Activated naive CD4-positive, alpha-beta T cell treated with anti-CD3 and anti-CD28 coated beads for 36 hours (primary cell): Measurements from ENCODE around the gene VAPB. TPM values are rescaled to one million over a fixed set of nuclear protein-coding genes. Genes with fewer than 3 reads are reported as not detected.
"Not testable (repeated sequence)": the region's sequence is repeated elsewhere in the genome, so short reads cannot be mapped to it uniquely, and the experiment has no call there.

Source experiments
- CTCF ChIA-PET: fragments of 350-600 bp; sonication (Branson Sonifier 250); formaldehyde crosslinking; loops from one replicate; lab custom pipeline; 2021; ENCODE audit warnings: antibody characterized with exemption; lab: Charles Lee
- DNase-seq: peaks from one replicate; pipeline ENCODE4 v3.0.0-alpha.2; 2020
- H3K27ac Mint-ChIP-seq: one replicate; pipeline ENCODE4 v1.8.0; 2021; ENCODE audit warnings: mild to moderate bottlenecking, mixed read lengths
- H3K27me3 Mint-ChIP-seq: one replicate; pipeline ENCODE4 v1.8.0; 2021; ENCODE audit warnings: low read depth, mixed read lengths
- H3K36me3 Mint-ChIP-seq: one replicate; pipeline ENCODE4 v1.8.0; 2021; ENCODE audit warnings: low read depth, mixed read lengths
- H3K4me1 Mint-ChIP-seq: one replicate; pipeline ENCODE4 v1.8.0; 2021; ENCODE audit warnings: low read depth, mixed read lengths
- H3K4me3 Mint-ChIP-seq: one replicate; pipeline ENCODE4 v1.8.0; 2021; ENCODE audit warnings: mild to moderate bottlenecking, moderate library complexity, mixed read lengths
- H3K9me3 Mint-ChIP-seq: one replicate; pipeline ENCODE4 v1.8.0; 2021; ENCODE audit warnings: mixed read lengths
- intact Hi-C: fragments of 100-400 bp; cut with micrococcal nuclease; formaldehyde crosslinking; loops from one replicate; pipeline ENCODE4 v1.15.1; 2023
- total RNA-seq, 2 experiments: library from RNA; stranded (reverse); gene quantifications; one replicate each; pipeline ENCODE4 v1.2.3, GENCODE V29; 2021

Gene VAPB
- total RNA-seq, 2 experiments from 2014 or later, result 26.8 to 27.9 TPM

DNA sequence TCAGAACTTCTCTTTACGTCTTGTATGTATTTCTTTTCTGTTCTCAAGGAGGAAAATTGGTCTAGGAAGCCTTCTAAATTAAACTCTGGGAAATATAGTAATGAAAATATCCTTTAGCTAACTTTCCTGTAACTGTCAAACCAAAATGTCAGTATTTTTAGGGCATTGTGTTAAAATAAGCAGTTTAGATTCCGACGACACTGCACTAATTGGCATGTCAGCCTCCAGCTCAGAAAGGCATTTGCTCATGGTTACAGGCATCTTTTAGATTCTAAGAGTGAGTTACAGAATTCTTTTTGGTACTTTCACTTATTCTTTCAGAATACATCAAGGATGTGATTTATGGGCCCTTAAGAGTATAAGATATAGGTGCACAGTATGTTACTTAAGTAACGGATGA lies 26.1 kb upstream of the VAPB start:
- no peaks in the 10 kb centered on the region for H3K9me3 Mint-ChIP-seq
- H3K36me3 Mint-ChIP-seq, result peaks cover 14% of the 10 kb centered on the region
- intact Hi-C loops, result no loop called here
- CTCF ChIA-PET, result no interaction called here
- no peak for DNase-seq
- no peaks in the 10 kb centered on the region for H3K27me3 Mint-ChIP-seq
- peaks cover 4% of the 10 kb centered on the region for H3K4me1 Mint-ChIP-seq
- no peak overlapping the region for H3K27ac Mint-ChIP-seq
- no peak overlapping the region for H3K4me3 Mint-ChIP-seq

GRCh38 chr20:58366866-58367265 lies 22.2 kb upstream of the VAPB start:
- Mint-ChIP-seq H3K4me3 (no peak overlapping the region), H3K27ac (no peak overlapping the region), H3K9me3 (no peaks in the 10 kb centered on the region), H3K36me3 (peaks cover 5% of the 10 kb centered on the region), H3K27me3 (no peaks in the 10 kb centered on the region), H3K4me1 (peaks cover 4% of the 10 kb centered on the region)
- no peak for DNase-seq
- CTCF ChIA-PET, result interaction anchor here (1.5 kb wide), 1 partner anchor 130 kb away, joined by 3 read pairs; no protein-coding TSS in a partner anchor
- intact Hi-C loops, result no loop called here

DNA sequence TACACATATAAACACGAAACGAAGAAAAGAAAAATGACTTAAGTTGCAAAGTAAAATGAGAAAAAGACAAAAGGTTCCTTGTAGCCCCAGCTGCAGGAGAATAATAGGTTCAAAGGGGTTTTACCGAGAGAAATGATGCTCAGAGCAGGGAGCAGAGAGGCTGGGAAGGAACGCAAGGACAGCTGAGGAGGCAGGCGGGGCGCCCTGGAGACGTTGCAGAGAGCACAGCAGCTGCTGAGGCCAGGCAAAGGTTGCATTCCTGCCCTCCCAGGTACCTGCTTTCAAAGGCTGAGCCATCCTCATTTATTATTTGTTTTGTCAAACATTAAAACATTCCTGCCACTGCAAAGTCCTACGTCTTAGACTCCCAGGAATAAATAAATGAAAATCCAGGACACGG lies 16.2 kb upstream of the VAPB start:
- no peaks in the 10 kb centered on the region for H3K4me1 Mint-ChIP-seq
- no peak overlapping the region for H3K4me3 Mint-ChIP-seq
- no peak overlapping the region for H3K27ac Mint-ChIP-seq
- H3K9me3 Mint-ChIP-seq, result no peaks in the 10 kb centered on the region
- intact Hi-C loops, result no loop called here
- CTCF ChIA-PET, result interaction anchor here (0.7 kb wide), 1 partner anchor 46 kb away, joined by 3 read pairs; no protein-coding TSS in a partner anchor
- H3K27me3 Mint-ChIP-seq, result peaks cover 4% of the 10 kb centered on the region
- DNase-seq, result no peak
- H3K36me3 Mint-ChIP-seq, result no peaks in the 10 kb centered on the region

GRCh38 chr20:58373296-58373695 lies 15.7 kb upstream of the VAPB start:
- H3K27ac Mint-ChIP-seq, CTCF ChIA-PET, H3K36me3 Mint-ChIP-seq, H3K27me3 Mint-ChIP-seq, H3K4me1 Mint-ChIP-seq, H3K4me3 Mint-ChIP-seq, intact Hi-C loops, DNase-seq, H3K9me3 Mint-ChIP-seq: not testable (repeated sequence)

DNA sequence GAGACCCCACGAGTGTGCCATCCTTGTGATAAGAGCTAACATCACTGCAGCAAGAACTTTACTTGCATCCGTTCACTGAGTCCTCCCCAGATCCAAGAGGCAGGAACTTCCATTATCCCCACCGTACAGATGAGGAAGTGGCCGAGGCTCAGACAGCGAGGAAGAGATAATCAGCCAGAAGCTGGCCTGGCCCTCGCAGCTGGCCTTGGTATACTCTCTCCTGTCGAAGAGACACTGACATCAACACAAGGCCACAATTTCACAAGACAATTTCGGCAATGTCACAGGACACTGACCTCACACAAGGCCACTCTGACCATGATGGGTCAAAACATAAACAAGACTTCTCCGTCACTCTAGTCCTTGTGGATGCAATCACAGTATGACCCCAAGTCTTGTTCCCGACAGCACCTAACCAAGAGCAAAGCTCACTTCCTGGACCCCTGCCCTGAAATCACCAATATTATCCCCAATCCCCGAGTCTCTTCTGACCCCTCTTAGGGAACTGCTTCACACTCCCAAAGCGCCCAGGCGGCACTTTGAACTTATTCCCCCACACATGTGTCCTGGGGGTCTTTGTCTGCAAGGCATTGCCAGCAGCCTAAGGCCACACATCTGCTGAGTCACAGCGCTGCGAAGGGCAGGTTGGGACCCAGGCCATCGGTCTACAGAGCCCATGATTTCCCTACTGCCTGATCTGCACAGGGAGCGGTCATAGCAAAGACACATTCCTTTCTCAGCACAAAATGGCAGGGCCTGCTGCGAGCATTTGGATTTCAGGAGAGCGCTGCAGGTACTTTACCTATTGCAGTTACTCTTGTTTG lies 14.8 kb upstream of the VAPB start:
- intact Hi-C loops, result no loop called here
- CTCF ChIA-PET, result no interaction called here
- Mint-ChIP-seq H3K27ac (no peak overlapping the region), H3K27me3 (peaks cover 12% of the 10 kb centered on the region), H3K4me1 (peaks cover 1% of the 10 kb centered on the region), H3K36me3 (no peaks in the 10 kb centered on the region), H3K9me3 (no peaks in the 10 kb centered on the region), H3K4me3 (no peak overlapping the region)
- no peak for DNase-seq

- CTCF ChIA-PET, result no interaction called here
- peaks cover 14% of the 10 kb centered on the region for H3K27me3 Mint-ChIP-seq
- no peak overlapping the region for H3K4me3 Mint-ChIP-seq
- H3K9me3 Mint-ChIP-seq, result no peaks in the 10 kb centered on the region
- no peak overlapping the region for H3K27ac Mint-ChIP-seq
- no peak for DNase-seq
- intact Hi-C loops, result no loop called here
- H3K36me3 Mint-ChIP-seq, result no peaks in the 10 kb centered on the region
- H3K4me1 Mint-ChIP-seq, result peaks cover 1% of the 10 kb centered on the region
These were observed 13.9 kb upstream of the VAPB start for GRCh38 chr20:58374906-58375758.

DNA sequence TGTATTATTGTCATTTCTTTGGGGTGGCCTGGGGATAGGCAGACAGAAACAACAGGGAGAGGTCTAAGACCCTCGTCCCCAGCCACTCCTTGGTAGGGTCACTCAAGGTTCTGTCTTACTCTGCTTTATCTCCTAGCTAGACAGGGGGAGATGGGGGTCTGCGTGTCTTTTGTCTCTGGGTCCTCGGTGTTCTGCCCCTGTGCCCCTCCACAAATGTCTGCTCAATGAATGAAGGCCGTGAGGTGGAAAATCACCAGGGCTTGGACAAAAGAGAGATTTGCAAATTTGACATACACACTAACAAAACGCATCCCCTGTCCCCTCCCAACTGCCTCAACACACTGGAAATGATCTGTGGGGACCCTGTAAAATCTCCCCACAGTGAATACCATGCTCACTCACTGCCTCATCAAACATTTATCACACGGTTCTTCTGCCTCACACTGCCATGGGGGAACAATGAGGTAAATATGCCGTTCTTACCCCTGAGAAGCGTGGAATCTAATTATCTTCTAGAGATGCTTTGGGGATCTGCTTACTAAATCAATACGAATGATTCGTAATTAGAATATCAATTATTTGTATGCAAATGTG lies 13.2 kb upstream of the VAPB start:
- Mint-ChIP-seq H3K4me1 (peaks cover 1% of the 10 kb centered on the region), H3K27ac (no peak overlapping the region), H3K27me3 (peaks cover 14% of the 10 kb centered on the region), H3K4me3 (no peak overlapping the region), H3K9me3 (peaks cover 3% of the 10 kb centered on the region), H3K36me3 (no peaks in the 10 kb centered on the region)
- intact Hi-C loops, result no loop called here
- CTCF ChIA-PET, result interaction anchor here (1.4 kb wide), 1 partner anchor 14 kb away, joined by 3 read pairs; no protein-coding TSS in a partner anchor
- no peak for DNase-seq

GRCh38 chr20:58377017-58377416 lies 12.0 kb upstream of the VAPB start:
- Mint-ChIP-seq H3K4me1 (peaks cover 1% of the 10 kb centered on the region), H3K4me3 (no peak overlapping the region), H3K9me3 (peaks cover 9% of the 10 kb centered on the region), H3K36me3 (no peaks in the 10 kb centered on the region), H3K27me3 (peaks cover 16% of the 10 kb centered on the region), H3K27ac (no peak overlapping the region)
- DNase-seq, result no peak
- CTCF ChIA-PET, result interaction anchor here (1.3 to 1.4 kb wide), 2 partner anchors 8 to 16 kb away, joined by 3 read pairs; no protein-coding TSS in a partner anchor
- intact Hi-C loops, result no loop called here

- Mint-ChIP-seq H3K4me3 (no peak overlapping the region), H3K27ac (no peak overlapping the region), H3K9me3 (peaks cover 9% of the 10 kb centered on the region), H3K27me3 (peaks cover 16% of the 10 kb centered on the region), H3K36me3 (no peaks in the 10 kb centered on the region), H3K4me1 (peaks cover 1% of the 10 kb centered on the region)
- CTCF ChIA-PET, result interaction anchor here (0.6 to 1.3 kb wide), 2 partner anchors 9 to 180 kb away, joined by 3 read pairs; no protein-coding TSS in a partner anchor
- intact Hi-C loops, result no loop called here
- no peak for DNase-seq
These were observed 11.1 kb upstream of the VAPB start for GRCh38 chr20:58377766-58378401.

DNA sequence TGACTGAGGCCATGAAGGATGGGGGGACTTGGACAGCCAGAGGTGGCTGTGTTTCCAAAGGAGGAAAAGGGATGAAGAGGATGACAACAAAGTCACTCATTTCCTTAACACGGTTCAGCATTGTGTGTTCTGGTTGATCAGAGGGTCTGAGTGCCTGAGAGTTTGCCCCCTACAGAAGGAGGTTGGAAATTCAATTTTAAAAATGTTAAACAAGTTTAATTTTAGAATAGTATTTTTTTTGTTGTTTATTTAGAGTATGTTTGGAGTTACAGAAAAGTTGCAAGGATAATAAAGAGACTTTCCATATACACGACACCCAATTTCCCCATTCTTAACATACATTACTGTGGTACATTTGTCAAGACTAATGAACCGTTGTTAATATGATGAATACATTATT lies 10.3 kb upstream of the VAPB start:
- Mint-ChIP-seq H3K36me3 (no peaks in the 10 kb centered on the region), H3K4me3 (no peak overlapping the region), H3K27me3 (peaks cover 16% of the 10 kb centered on the region), H3K4me1 (peaks cover 1% of the 10 kb centered on the region), H3K9me3 (peaks cover 9% of the 10 kb centered on the region), H3K27ac (no peak overlapping the region)
- no peak for DNase-seq
- CTCF ChIA-PET, result no interaction called here
- intact Hi-C loops, result no loop called here

DNA sequence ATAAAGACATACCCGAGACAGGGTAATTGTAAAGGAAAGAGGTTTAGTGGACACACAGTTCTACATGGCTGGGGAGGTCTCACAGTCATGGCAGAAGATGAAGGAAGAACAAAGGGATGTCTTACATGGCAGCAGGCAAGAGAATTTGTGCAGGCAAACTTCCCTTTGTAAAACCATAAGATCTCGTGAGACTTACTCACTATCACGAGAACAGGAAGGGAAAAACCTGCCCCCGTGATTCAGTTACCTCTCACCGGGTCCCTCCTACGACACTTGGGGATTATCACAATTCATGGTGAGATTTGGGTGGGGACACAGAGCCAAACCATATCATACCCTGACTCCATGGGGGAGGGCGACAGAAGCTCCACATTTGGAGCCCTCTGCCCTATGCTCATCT lies 7.4 kb upstream of the VAPB start:
- Mint-ChIP-seq H3K9me3 (peaks cover 9% of the 10 kb centered on the region), H3K36me3 (no peaks in the 10 kb centered on the region), H3K4me3 (no peak overlapping the region), H3K4me1 (peaks cover 1% of the 10 kb centered on the region), H3K27ac (no peak overlapping the region), H3K27me3 (peaks cover 16% of the 10 kb centered on the region)
- CTCF ChIA-PET, result no interaction called here
- no peak for DNase-seq
- intact Hi-C loops, result no loop called here

DNA sequence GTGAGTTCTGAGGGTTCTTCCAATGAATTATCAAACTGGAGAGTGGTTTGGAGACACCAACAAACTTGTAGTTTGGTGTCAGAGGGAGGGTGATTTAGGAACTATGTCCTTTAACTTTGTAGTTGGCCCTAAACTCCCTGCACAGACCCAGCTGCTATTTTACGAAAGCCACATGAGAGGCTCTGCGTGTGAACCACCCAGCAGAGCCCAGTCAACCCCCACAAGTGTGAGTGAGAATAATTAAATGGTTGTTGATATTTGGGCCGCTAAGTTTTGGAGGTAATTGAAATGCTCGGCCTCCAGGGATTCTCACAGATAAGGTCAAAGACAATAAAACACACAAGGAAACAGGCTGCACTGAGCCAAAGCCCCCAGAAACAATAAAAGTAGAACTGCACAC lies 6.9 kb upstream of the VAPB start:
- no peak overlapping the region for H3K27ac Mint-ChIP-seq
- no peaks in the 10 kb centered on the region for H3K36me3 Mint-ChIP-seq
- CTCF ChIA-PET, result no interaction called here
- DNase-seq, result no peak
- peaks cover 15% of the 10 kb centered on the region for H3K27me3 Mint-ChIP-seq
- no peak overlapping the region for H3K4me3 Mint-ChIP-seq
- peaks cover 9% of the 10 kb centered on the region for H3K9me3 Mint-ChIP-seq
- H3K4me1 Mint-ChIP-seq, result peaks cover 1% of the 10 kb centered on the region
- intact Hi-C loops, result no loop called here
